Body of pancreas (tissue), 4 donors: ENCODE measurements around the gene COL23A1. TPM values are rescaled to one million over a fixed set of nuclear protein-coding genes. Genes with fewer than 3 reads are reported as not detected.

ENCODE experiments used
- ATAC-seq: fragments of 150-250 bp; one replicate; pipeline ENCODE4 v1.9.1; 2016
- DNase-seq, 4 donors: peaks; one replicate each; pipeline ENCODE4 v3.0.0-alpha.2; 2019
- H3K27ac ChIP-seq, 4 donors: fragments of 200-600 bp; sonication (generic); 1 replicate in 3 of 4; 2 replicates in 1 of 4; pipeline versions ENCODE4 v1.5.1 to v1.6.1; 2016 to 2019; ENCODE audit warnings: mild to moderate bottlenecking in 1 of 4, mixed read lengths in 1 of 4, moderate library complexity in 1 of 4
- H3K27me3 ChIP-seq, 2 donors: fragments of 200-600 bp; sonication (generic); one replicate each; pipeline ENCODE4 v1.6.0; 2016; ENCODE audit warnings: mild to moderate bottlenecking in 1 of 2
- H3K36me3 ChIP-seq, 2 donors: fragments of 200-600 bp; sonication (generic); replicated peaks in 1 of 2; 2 replicates each; pipeline ENCODE4 v1.5.1; 2016; ENCODE audit warnings: low read depth in 2 of 2; ENCODE audit not compliant: insufficient read depth in 1 of 2
- H3K4me1 ChIP-seq: fragments of 200-600 bp; sonication (generic); one replicate; pipeline ENCODE4 v1.6.0; 2016
- H3K4me3 ChIP-seq, 2 donors: fragments of 200-600 bp; sonication (generic); 1 replicate in 1 of 2; 2 replicates in 1 of 2; pipeline ENCODE4 v1.5.1; 2016 to 2019
- H3K9me3 ChIP-seq, 3 donors: fragments of 200-600 bp; sonication (generic); 1 replicate in 2 of 3; 2 replicates in 1 of 3; pipeline ENCODE4 v1.5.1; 2016
- POLR2A ChIP-seq, 3 donors: fragments of 450-650 bp; IDR thresholded peaks; one replicate each; pipeline ENCODE4 v1.6.1; 2016; ENCODE audit warnings: antibody characterized with exemption in 3 of 3, mild to moderate bottlenecking in 2 of 3
- WGBS, 2 donors: methylation state at CpG; one replicate each; pipeline ENCODE4 v1.1.5; 2017; 5-methylcytosine and 5-hydroxymethylcytosine counted together
- intact Hi-C: fragments of 100-400 bp; cut with DNase I; formaldehyde crosslinking; loops from one replicate; pipeline ENCODE4 v1.15.1; 2023
- total RNA-seq, 2 donors: library from RNA; depleted of rRNA; stranded (reverse); fragments of >200 nt; gene quantifications; one replicate each; pipeline ENCODE4 v1.1.0, GENCODE V29; 2016
- TF ChIP-seq, protein P1 (sequence below), 7 experiments: fragments of 450-650 bp in 4 of 7; fragments of 200-600 bp in 3 of 7; sonication (generic) in 3 of 7; IDR thresholded peaks; one replicate each; pipeline ENCODE4 v1.5.1; 2016 to 2019; ENCODE audit warnings: antibody characterized with exemption in 7 of 7

Gene COL23A1
- total RNA-seq, 2 donors from 2014 or later, result not detected

GRCh38 chr5:178271726-178272479, 318.3 kb downstream of the COL23A1 start:
- Histone ChIP-seq H3K27ac (no peak overlapping the region), H3K36me3 (no peaks in the 10 kb centered on the region), H3K4me1 (no peaks in the 10 kb centered on the region), H3K27me3 (no peaks in the 10 kb centered on the region), H3K4me3 (no peak overlapping the region), H3K9me3 (peaks cover 0 to 8% (median 0%) of the 10 kb centered on the region in 3 donors)
- no peak for TF ChIP-seq POLR2A (IDR thresholded peaks at IDR 0.05)
- TF ChIP-seq, protein P1, sequence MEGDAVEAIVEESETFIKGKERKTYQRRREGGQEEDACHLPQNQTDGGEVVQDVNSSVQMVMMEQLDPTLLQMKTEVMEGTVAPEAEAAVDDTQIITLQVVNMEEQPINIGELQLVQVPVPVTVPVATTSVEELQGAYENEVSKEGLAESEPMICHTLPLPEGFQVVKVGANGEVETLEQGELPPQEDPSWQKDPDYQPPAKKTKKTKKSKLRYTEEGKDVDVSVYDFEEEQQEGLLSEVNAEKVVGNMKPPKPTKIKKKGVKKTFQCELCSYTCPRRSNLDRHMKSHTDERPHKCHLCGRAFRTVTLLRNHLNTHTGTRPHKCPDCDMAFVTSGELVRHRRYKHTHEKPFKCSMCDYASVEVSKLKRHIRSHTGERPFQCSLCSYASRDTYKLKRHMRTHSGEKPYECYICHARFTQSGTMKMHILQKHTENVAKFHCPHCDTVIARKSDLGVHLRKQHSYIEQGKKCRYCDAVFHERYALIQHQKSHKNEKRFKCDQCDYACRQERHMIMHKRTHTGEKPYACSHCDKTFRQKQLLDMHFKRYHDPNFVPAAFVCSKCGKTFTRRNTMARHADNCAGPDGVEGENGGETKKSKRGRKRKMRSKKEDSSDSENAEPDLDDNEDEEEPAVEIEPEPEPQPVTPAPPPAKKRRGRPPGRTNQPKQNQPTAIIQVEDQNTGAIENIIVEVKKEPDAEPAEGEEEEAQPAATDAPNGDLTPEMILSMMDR (IDR thresholded peaks at IDR 0.05), result no peak
- ATAC-seq (no peak), DNase-seq (peak in 1 of 4 donors; percentile 28)
- 61 to 65% methylated on average over 13 to 24 of the region's 24 CpGs for WGBS, 2 donors
- intact Hi-C loops, result no loop called here

GRCh38 chr5:178271231-178271630, 319.0 kb downstream of the COL23A1 start:
- ATAC-seq, result no peak
- 66 to 74% methylated on average over 4 of the region's 4 CpGs for WGBS, 2 donors
- intact Hi-C loops, result no loop called here
- Histone ChIP-seq H3K9me3 (peaks cover 0 to 8% (median 0%) of the 10 kb centered on the region in 3 donors), H3K27me3 (no peaks in the 10 kb centered on the region), H3K4me1 (no peaks in the 10 kb centered on the region), H3K27ac (no peak overlapping the region), H3K36me3 (no peaks in the 10 kb centered on the region), H3K4me3 (no peak overlapping the region)
- TF ChIP-seq, protein P1 (IDR thresholded peaks at IDR 0.05), result no peak
- no peak for DNase-seq

DNA sequence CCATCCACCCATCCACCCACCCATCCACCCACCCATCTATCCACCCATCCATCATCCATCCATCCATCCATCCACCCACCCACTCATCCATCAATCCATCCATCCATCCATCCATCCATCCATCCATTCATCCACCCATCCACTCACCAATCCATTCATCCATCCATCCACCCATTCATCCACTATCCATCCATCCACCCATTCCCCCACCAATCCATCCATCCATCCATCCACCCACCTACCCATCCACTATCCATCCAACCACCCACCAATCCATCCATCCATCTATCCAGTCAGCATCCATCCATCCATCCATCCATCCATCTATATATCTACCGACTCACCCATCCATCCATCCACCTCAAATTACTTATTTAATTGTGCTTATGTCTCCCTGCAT, 320.7 kb downstream of the COL23A1 start:
- intact Hi-C loops, result no loop called here
- ATAC-seq, result no peak

GRCh38 chr5:178267876-178268275, 322.3 kb downstream of the COL23A1 start:
- 74 to 100% methylated on average over 4 to 8 of the region's 10 CpGs for WGBS, 2 donors

More for the DNA sequence above, 320.7 kb downstream of the COL23A1 start:
- WGBS, 2 donors, result 81 to 86% methylated on average over 1 of the region's 1 CpG
- no peak for TF ChIP-seq POLR2A (IDR thresholded peaks at IDR 0.05)
- TF ChIP-seq, protein P1 (IDR thresholded peaks at IDR 0.05), result no peak
- Histone ChIP-seq H3K27ac (no peak overlapping the region), H3K4me3 (no peak overlapping the region), H3K4me1 (no peaks in the 10 kb centered on the region), H3K9me3 (no peaks in the 10 kb centered on the region), H3K27me3 (no peaks in the 10 kb centered on the region), H3K36me3 (no peaks in the 10 kb centered on the region)
- no peak for DNase-seq

More at GRCh38 chr5:178267876-178268275, 322.3 kb downstream of the COL23A1 start:
- no peaks in the 10 kb centered on the region for H3K4me1 ChIP-seq
- ATAC-seq, result no peak
- no peak for TF ChIP-seq POLR2A (IDR thresholded peaks at IDR 0.05)
- TF ChIP-seq, protein P1 (IDR thresholded peaks at IDR 0.05), result no peak
- intact Hi-C loops, result no loop called here
- no peaks in the 10 kb centered on the region for H3K36me3 ChIP-seq
- no peaks in the 10 kb centered on the region for H3K9me3 ChIP-seq
- no peak overlapping the region for H3K4me3 ChIP-seq
- no peak overlapping the region for H3K27ac ChIP-seq
- no peak for DNase-seq
- no peaks in the 10 kb centered on the region for H3K27me3 ChIP-seq
